Fibroblast of lung (primary cell): ENCODE results near the gene NDUFA3.

ENCODE experiments used
- CTCF ChIP-seq, 2 donors: IDR thresholded peaks in 1 of 2; conservative IDR thresholded peaks in 1 of 2; 1 replicate in 1 of 2; 2 replicates in 1 of 2; pipeline ENCODE4 v1.5.1; 2011 to 2012; ENCODE audit warnings: low read length in 2 of 2, control low read depth in 1 of 2, inconsistent platforms in 1 of 2, low read depth in 1 of 2, mild to moderate bottlenecking in 1 of 2
- EZH2 ChIP-seq: IDR thresholded peaks from 2 replicates; pipeline ENCODE4 v1.5.1; 2012; ENCODE audit warnings: low read length, control low read depth, mild to moderate bottlenecking; ENCODE audit errors: missing control alignments

- TF ChIP-seq CTCF (conservative IDR thresholded peaks at IDR 0.05 in 1 of 2, IDR thresholded peaks at IDR 0.05 in 1 of 2; ENCODE audit: low read depth in 1 of 2, low read length in 2 of 2) (no peak), EZH2 (no peak)
These were observed 3.1 kb downstream of the NDUFA3 start for GRCh38 chr19:54105796-54106195.
